Kidney epithelial cell (primary cell): ENCODE measurements around the gene IFT81. TPM values are rescaled to one million over a fixed set of nuclear protein-coding genes. Genes with fewer than 3 reads are reported as not detected.

ENCODE experiments used
- DNase-seq: peaks from one replicate; pipeline ENCODE4 v3.0.0-alpha.2; 2010; ENCODE audit warnings: low read depth
- H3K27me3 ChIP-seq: 2 replicates; pipeline ENCODE4 v1.6.0; 2011; ENCODE audit warnings: low read length; ENCODE audit not compliant: control insufficient read depth, insufficient read depth
- H3K36me3 ChIP-seq: 2 replicates; pipeline ENCODE4 v1.5.1; 2011; ENCODE audit warnings: low read length; ENCODE audit not compliant: control insufficient read depth, insufficient read depth
- H3K4me3 ChIP-seq: 2 replicates; pipeline ENCODE4 v1.5.1; 2011; ENCODE audit warnings: low read depth, mild to moderate bottlenecking, control low read depth, low read length
- CTCF ChIP-seq: IDR thresholded peaks from 2 replicates; pipeline ENCODE4 v1.5.1; 2011; ENCODE audit warnings: mild to moderate bottlenecking, moderate library complexity, low read length, control low read depth, inconsistent platforms; ENCODE audit not compliant: insufficient read depth, poor library complexity, severe bottlenecking
- total RNA-seq: library from RNA; depleted of rRNA; stranded (reverse); fragments of >200 nt; gene quantifications from 2 replicates; pipeline ENCODE4 v1.2.3, GENCODE V29; 2015

Gene IFT81
- total RNA-seq, 1 donor from 2014 or later, result 6.9 TPM

- DNase-seq, result no peak
- Histone ChIP-seq H3K27me3 (no peaks in the 10 kb centered on the region), H3K36me3 (no peaks in the 10 kb centered on the region), H3K4me3 (no peak overlapping the region)
- TF ChIP-seq CTCF, result no peak
These were observed 132.7 kb downstream of the IFT81 start for GRCh38 chr12:110256780-110257431.

- no peaks in the 10 kb centered on the region for H3K27me3 ChIP-seq
- no peak for TF ChIP-seq CTCF
- H3K36me3 ChIP-seq, result no peaks in the 10 kb centered on the region
- no peak for DNase-seq
- H3K4me3 ChIP-seq, result no peak overlapping the region
These were observed 134.3 kb downstream of the IFT81 start for GRCh38 chr12:110258466-110258865.

GRCh38 chr12:110262442-110263388 lies 138.6 kb downstream of the IFT81 start:
- H3K4me3 ChIP-seq, result no peak overlapping the region
- no peaks in the 10 kb centered on the region for H3K36me3 ChIP-seq
- H3K27me3 ChIP-seq, result no peaks in the 10 kb centered on the region
- no peak for TF ChIP-seq CTCF
- DNase-seq, result no peak

GRCh38 chr12:110266381-110266960 lies 142.3 kb downstream of the IFT81 start:
- TF ChIP-seq CTCF, result no peak
- H3K4me3 ChIP-seq, result no peak overlapping the region
- no peak for DNase-seq
- H3K27me3 ChIP-seq, result no peaks in the 10 kb centered on the region
- H3K36me3 ChIP-seq, result no peaks in the 10 kb centered on the region

GRCh38 chr12:110266980-110267620 lies 142.9 kb downstream of the IFT81 start:
- DNase-seq, result no peak
- Histone ChIP-seq H3K27me3 (no peaks in the 10 kb centered on the region), H3K4me3 (no peak overlapping the region), H3K36me3 (no peaks in the 10 kb centered on the region)
- TF ChIP-seq CTCF, result no peak

Other genes starting within 250 kb of the IFT81 start
- 38.4 and 48.4 TPM in 2 replicates for gene GLTP, start 243.8 kb upstream of the IFT81 start, total RNA-seq
- gene TCHP, start 224.1 kb upstream of the IFT81 start, total RNA-seq, result 13.0 and 15.0 TPM in 2 replicates
- gene GIT2, start 128.0 kb upstream of the IFT81 start, total RNA-seq, result 20.3 and 23.8 TPM in 2 replicates
- 40.6 and 73.8 TPM in 2 replicates for gene ANKRD13A, start 124.9 kb upstream of the IFT81 start, total RNA-seq
- gene C12orf76, start 75.8 kb upstream of the IFT81 start, total RNA-seq, result 8.8 and 14.5 TPM in 2 replicates
- 128 and 143 TPM in 2 replicates for gene ATP2A2, start 156.9 kb downstream of the IFT81 start, total RNA-seq